ENCODE measurements around the gene LIN7A.
"Not testable (repeated sequence)": the region's sequence is repeated elsewhere in the genome, so short reads cannot be mapped to it uniquely, and the experiment has no call there.

The LIN7A gene

DNA sequence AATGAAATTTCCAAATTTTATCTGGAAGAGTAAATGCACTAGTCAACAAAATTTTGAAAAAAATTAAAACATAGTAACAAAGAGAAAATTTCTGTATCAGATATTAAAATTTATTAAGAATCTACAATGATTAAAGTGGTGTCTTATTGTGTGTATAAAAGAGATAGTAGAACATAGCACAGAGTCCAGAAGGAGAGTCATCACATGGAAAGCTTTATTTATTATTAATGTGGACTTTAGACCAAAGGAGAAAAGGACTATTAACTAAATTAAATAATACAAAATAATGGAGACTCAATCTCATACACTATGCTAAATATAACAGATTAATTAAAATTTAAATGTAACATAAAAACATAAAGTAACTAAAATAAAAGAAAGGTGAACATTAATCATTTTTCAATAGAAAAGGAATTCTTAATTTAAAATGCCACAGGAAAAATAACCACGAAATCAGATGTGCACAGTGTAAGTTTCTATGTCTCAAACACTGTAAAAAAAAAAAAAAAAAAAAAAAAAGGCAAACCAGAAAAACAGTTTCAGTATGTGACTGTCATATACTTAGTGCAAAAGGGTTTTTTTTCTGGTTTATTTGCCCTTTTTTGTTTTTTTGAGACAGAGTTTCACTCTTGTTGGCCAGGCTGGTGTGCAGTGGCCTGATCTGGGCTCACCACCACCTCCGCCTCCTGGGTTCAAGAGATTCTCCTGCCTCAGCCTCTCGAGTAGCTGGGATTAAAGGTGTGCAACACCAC is 125.6 kb downstream of the LIN7A start:
- in situ Hi-C loops (cut with MboI; ENCODE audit: low sequenced_read_pairs), result no loop called here

GRCh38 chr12:80810874-80811273 is 126.9 kb downstream of the LIN7A start:
- in situ Hi-C loops (cut with MboI; ENCODE audit: low sequenced_read_pairs), result no loop called here

- in situ Hi-C loops (cut with MboI; ENCODE audit: low sequenced_read_pairs), result no loop called here
Observed at GRCh38 chr12:80807640-80808288, 130.0 kb downstream of the LIN7A start.

GRCh38 chr12:80805106-80805505 is 132.6 kb downstream of the LIN7A start:
- in situ Hi-C loops (cut with MboI; ENCODE audit: low sequenced_read_pairs), result no loop called here

- in situ Hi-C loops (cut with MboI; ENCODE audit: low sequenced_read_pairs), result no loop called here
Observed at GRCh38 chr12:80802652-80803400, 134.9 kb downstream of the LIN7A start.

- in situ Hi-C loops (cut with MboI; ENCODE audit: low sequenced_read_pairs), result no loop called here
Observed at GRCh38 chr12:80798281-80798680, 139.5 kb downstream of the LIN7A start.

DNA sequence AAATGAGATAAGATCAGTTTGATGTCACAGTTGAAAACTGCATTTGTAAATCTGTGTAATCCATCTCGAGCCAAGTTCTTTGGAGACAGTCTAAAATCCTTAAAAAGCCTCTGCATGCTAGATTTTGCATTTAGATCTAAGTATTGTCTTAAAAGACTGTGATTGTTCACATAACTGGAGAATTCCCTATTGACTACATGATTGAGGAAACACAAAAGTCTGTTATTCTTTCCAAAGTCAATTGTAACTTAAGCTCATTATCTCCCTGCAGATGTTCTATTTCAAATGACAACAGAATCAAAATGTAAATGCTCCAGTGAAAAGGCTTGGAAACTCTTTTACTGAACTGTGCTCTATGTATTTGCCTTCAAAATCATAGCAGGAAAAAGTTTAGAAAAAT is 143.2 kb downstream of the LIN7A start:
- in situ Hi-C loops (cut with MboI; ENCODE audit: low sequenced_read_pairs), result no loop called here

DNA sequence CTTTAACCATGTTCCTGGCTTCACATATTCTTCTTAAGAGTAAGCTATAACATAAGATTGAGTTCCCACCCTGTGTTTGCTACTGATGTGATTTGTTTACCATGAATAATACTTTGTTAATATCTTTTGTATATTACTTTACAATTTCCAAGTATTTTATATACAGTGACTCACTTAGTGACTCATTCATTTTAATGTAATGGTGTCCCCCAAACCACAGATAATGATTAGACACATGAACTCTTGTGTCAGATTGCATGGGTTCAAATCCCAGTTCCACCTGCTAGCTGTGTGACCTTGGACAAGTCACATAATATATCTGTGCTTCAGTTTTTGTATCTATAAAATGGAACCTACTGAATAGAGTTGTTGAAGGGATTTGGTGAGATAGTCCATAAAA is 144.9 kb downstream of the LIN7A start:
- in situ Hi-C loops (cut with MboI; ENCODE audit: low sequenced_read_pairs), result no loop called here

DNA sequence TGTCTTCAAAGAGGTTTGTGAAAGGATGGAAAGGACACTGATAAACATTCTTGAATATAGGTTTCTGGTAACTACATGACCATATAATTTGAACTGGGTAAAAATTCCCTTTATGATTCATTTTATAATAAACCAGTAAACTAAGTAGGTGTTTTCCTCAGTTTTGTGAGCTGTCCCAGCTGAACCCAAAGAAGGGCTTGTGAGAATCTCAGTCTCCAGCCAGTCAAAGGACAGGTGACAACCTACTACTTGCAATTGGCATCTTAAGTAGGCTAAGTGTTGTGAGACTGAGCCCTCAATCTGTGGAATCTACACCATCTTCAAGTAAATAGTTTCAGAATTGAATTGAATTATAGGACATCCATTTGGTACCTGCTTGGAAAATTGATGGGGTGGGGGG is 145.9 kb downstream of the LIN7A start:
- in situ Hi-C loops (cut with MboI; ENCODE audit: low sequenced_read_pairs), result no loop called here

- in situ Hi-C loops (cut with MboI; ENCODE audit: low sequenced_read_pairs), result not testable (repeated sequence)
Observed at GRCh38 chr12:80788407-80788806, 149.3 kb downstream of the LIN7A start.

DNA sequence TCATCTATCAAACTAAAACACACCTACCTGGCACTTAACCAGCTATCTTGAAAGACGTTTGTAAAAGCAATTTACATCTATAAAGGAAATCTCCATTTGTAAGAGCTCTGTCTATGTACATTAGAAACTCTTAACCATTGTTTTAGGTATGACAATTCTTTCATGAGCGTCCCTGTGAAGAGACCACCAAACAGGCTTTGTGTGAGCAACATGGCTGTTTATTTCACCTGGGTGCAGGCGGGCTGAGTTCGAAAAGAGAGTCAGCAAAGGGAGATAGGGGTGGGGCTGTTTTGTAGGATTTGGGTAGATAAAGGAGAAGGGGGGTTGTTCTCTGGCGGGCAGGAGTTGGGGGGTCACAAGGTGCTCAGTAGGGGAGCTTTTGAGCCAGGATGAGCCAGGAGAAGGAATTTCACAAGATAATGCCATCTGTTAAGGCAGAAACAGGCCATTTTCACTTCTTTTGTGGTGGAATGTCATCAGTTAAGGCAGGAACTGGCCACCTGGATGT is 154.7 kb downstream of the LIN7A start:
- in situ Hi-C loops (cut with MboI; ENCODE audit: low sequenced_read_pairs), result not testable (repeated sequence)

DNA sequence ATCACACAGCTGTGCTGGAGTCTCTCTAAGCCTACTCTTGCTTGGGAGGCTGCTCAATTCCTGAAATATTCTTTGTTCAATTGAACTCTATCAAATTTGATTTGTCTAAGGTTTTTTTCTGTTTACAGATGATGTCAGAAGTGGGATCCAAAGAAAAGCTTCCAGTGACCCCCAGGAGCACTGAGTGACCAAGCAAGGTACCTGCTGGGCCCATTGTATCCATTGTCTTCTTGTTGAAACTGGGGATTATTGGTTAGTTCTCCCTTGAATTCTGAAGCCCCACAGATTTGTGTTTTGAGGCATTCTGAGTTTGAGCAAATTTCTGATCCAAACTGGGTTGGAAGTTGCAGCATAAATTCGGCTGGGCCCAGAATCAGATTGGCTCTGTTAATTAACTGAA is 156.4 kb downstream of the LIN7A start:
- in situ Hi-C loops (cut with MboI; ENCODE audit: low sequenced_read_pairs), result no loop called here

DNA sequence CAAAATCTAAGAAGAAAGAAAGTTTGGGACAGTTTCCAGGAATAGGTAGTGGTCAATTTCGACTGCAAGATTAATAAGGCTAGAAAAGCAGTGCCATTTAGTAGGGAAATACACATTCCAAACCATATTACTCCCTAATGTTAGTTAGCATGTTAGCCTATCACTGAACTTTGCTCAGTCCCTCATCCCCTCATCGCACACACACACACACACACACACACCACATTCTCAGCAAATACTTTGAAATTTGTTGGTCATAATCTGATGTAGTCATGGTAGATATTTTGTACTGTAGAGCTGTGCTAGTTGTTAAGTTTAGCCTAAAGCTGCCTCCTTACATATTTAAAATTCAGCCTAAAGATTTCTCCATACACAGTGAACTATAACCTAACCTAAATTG is 157.0 kb downstream of the LIN7A start:
- in situ Hi-C loops (cut with MboI; ENCODE audit: low sequenced_read_pairs), result no loop called here

DNA sequence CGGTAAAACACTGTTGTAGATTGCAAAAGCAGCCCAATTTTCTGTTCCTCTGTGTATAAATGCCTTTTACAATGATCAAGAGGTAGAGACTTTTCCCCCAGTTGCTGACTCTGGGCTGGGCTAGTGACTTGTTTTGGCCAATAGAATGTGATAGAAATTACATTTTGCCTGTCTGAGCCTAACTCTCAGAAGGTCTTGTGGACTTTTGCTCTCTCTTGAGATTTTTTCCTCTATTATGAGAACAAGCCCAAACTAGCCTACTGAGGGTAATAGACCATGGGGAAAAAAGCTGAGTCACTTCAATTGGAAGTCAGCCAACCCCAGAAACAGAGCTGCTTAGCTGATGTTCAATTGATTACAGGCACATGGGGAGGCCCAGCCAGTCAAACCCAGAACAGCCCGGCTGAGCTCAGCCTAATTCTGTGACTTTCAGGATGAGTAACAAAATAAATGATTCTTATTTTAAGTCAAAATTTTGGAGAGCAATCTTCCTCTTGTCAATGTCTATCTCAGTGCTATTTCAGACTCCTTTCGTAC is 159.7 kb downstream of the LIN7A start:
- in situ Hi-C loops (cut with MboI; ENCODE audit: low sequenced_read_pairs), result no loop called here

GRCh38 chr12:80777587-80777986 is 160.1 kb downstream of the LIN7A start:
- in situ Hi-C loops (cut with MboI; ENCODE audit: low sequenced_read_pairs), result no loop called here

DNA sequence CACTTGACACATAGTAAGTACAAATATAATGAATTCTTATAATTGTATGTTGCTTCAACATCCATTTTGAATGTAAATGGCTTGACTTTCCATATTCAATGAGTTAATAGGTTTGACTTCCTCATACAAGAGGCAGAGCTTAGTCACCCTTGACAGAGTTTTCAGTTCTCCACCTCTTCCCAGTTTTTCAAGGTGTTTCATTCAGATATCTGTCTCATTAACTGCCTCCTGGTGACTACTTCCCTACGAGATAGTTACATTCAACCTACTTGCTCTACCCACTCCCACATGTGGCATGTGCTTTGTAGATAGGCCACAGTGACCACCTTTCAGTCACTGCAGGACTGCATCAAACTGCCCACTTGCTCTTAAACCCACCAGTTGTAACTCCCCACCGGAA is 161.0 kb downstream of the LIN7A start:
- in situ Hi-C loops (cut with MboI; ENCODE audit: low sequenced_read_pairs), result no loop called here

DNA sequence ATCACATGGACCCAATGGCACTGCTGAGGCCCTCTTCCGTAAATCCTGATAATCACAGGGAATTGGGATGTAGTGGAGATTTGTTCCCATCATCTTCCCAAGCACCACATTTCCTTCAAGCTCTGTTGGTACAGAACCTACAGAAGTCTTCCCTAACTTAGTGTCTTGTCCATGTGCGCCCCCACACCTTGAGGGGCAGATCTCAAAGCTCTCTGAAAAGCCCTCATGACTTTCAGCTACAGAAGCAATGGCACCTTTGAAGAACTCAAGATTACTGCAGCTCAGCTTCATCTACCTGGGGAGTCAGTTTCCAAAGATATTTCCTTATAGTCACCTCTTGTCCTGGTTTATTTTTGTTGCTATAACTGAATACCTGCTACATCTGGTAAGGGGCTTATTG is 166.8 kb downstream of the LIN7A start:
- in situ Hi-C loops (cut with MboI; ENCODE audit: low sequenced_read_pairs), result no loop called here

- in situ Hi-C loops (cut with MboI; ENCODE audit: low sequenced_read_pairs), result no loop called here
Observed at GRCh38 chr12:80769553-80770140, 168.1 kb downstream of the LIN7A start.

GRCh38 chr12:80766897-80767296 is 170.8 kb downstream of the LIN7A start:
- in situ Hi-C loops (cut with MboI; ENCODE audit: low sequenced_read_pairs), result no loop called here

DNA sequence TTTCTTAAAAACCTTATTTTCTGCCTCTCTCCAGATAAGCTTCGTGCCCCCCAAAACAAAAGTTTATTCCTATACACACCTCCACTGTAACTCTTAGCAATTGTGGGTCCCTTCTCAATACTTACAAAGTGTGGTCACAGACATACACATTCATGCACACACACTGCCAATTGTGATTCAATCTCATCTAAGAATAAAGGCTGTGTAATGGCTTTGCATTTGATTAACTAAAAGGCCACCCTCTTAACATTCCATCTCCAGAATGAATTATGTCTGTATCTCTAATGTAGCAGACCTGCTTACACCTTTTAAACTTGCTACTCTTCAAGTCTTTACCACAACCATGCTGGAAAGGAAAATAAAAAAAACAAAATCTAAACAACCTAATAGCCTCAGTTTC is 171.5 kb downstream of the LIN7A start:
- in situ Hi-C loops (cut with MboI; ENCODE audit: low sequenced_read_pairs), result no loop called here

DNA sequence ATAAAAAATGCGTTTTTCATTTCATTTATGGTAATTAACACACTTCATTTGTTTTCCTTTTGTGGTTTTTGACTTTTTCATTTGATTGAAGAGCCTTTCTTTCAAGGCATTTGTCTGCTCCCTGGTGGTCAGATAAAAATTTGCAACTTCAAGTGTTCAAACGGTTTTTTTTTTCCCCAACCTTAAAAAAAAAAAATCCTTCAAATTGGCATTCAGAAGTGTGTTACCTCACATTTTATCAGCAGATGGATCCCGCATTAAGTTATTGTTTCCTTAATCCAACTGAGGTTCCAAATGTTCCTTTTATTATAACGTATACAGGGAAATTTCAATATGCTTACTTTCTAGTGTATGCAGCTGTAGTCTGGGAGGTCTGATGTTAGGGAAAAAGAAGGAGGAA is 173.9 kb downstream of the LIN7A start:
- in situ Hi-C loops (cut with MboI; ENCODE audit: low sequenced_read_pairs), result no loop called here
